DOHH2 (cell line): Measurements from ENCODE around the gene ZCWPW1.

Source experiments
- H3F3A ChIP-seq: fragments of 200-600 bp; sonication (generic), shearing (Covaris generic); 2 replicates; pipeline ENCODE4 v1.6.0; 2016; ENCODE audit warnings: antibody characterized with exemption, mild to moderate bottlenecking; ENCODE audit not compliant: control insufficient read depth, insufficient read depth
- H3K27ac ChIP-seq: fragments of 200-600 bp; sonication (generic); 2 replicates; pipeline ENCODE4 v1.5.1; 2014; ENCODE audit warnings: low read depth, mild to moderate bottlenecking, low read length, moderate library complexity
- H3K27me3 ChIP-seq: fragments of 200-600 bp; sonication (generic); 2 replicates; pipeline ENCODE4 v1.6.1; 2014; ENCODE audit warnings: mild to moderate bottlenecking, low read length, mixed read lengths; ENCODE audit not compliant: control insufficient read depth
- H3K36me3 ChIP-seq: fragments of 200-600 bp; sonication (generic); 2 replicates; pipeline ENCODE4 v1.6.1; 2014; ENCODE audit warnings: mild to moderate bottlenecking, low read length, moderate library complexity, mixed read lengths; ENCODE audit not compliant: control insufficient read depth
- H3K4me1 ChIP-seq: fragments of 200-600 bp; sonication (generic); 2 replicates; pipeline ENCODE4 v1.6.1; 2014; ENCODE audit warnings: mild to moderate bottlenecking, low read length, mixed read lengths; ENCODE audit not compliant: control insufficient read depth
- H3K4me2 ChIP-seq: fragments of 200-600 bp; sonication (generic); 2 replicates; pipeline ENCODE4 v1.6.0; 2014; ENCODE audit warnings: mild to moderate bottlenecking, low read length, moderate library complexity
- H3K4me3 ChIP-seq: fragments of 200-600 bp; sonication (generic); 2 replicates; pipeline ENCODE4 v1.5.1; 2014; ENCODE audit warnings: mild to moderate bottlenecking, low read length, mixed read lengths
- H3K79me2 ChIP-seq: fragments of 200-600 bp; sonication (generic); 2 replicates; pipeline ENCODE4 v1.6.1; 2014; ENCODE audit warnings: mild to moderate bottlenecking, low read length, mixed read lengths; ENCODE audit not compliant: control insufficient read depth
- H3K9me2 ChIP-seq: fragments of 200-600 bp; sonication (generic); replicated peaks from 2 replicates; pipeline ENCODE4 v1.6.1; 2014; ENCODE audit warnings: mild to moderate bottlenecking, low read length, mixed read lengths; ENCODE audit not compliant: control insufficient read depth
- H3K9me3 ChIP-seq: fragments of 200-600 bp; sonication (generic); 2 replicates; pipeline ENCODE4 v1.6.1; 2014; ENCODE audit warnings: antibody characterized with exemption, low read length, mixed read lengths; ENCODE audit not compliant: control insufficient read depth, insufficient read depth
- H4K20me1 ChIP-seq: fragments of 200-600 bp; sonication (generic); 2 replicates; pipeline ENCODE4 v1.6.0; 2014; ENCODE audit warnings: low read depth, mild to moderate bottlenecking, antibody characterized with exemption, low read length, moderate library complexity; ENCODE audit not compliant: control insufficient read depth, insufficient read depth
- CTCF ChIP-seq: fragments of 200-600 bp; sonication (generic); IDR thresholded peaks from one replicate; pipeline ENCODE4 v1.5.1; 2014; ENCODE audit warnings: antibody characterized with exemption, mild to moderate bottlenecking, low read depth, low read length; ENCODE audit not compliant: poor library complexity, severe bottlenecking
- EZH2phosphoT487 ChIP-seq: fragments of 200-600 bp; sonication (generic); IDR thresholded peaks from 2 replicates; pipeline ENCODE4 v1.6.1; 2017; ENCODE audit warnings: borderline replicate concordance, mild to moderate bottlenecking, antibody characterized with exemption, low read length, moderate library complexity, mixed read lengths

ZCWPW1 gene

GRCh38 chr7:100434297-100435144 lies 6.0 kb upstream of the ZCWPW1 start:
- Histone ChIP-seq H3K36me3 (peaks cover 64% of the 10 kb centered on the region), H4K20me1 (peaks cover 11% of the 10 kb centered on the region; the same call in 1 of the 2 replicates), H3K27ac (peak overlapping the region; percentile 80), H3K27me3 (no peaks in the 10 kb centered on the region), H3K9me2 (no peaks in the 10 kb centered on the region), H3K9me3 (no peaks in the 10 kb centered on the region), H3K4me3 (peak overlapping the region; percentile 77), H3K4me2 (peak overlapping the region; percentile 83), H3F3A (peaks cover 55% of the 10 kb centered on the region), H3K79me2 (peaks cover 69% of the 10 kb centered on the region), H3K4me1 (peaks cover 60% of the 10 kb centered on the region)
- TF ChIP-seq CTCF (no peak), EZH2phosphoT487 (no peak)

DNA sequence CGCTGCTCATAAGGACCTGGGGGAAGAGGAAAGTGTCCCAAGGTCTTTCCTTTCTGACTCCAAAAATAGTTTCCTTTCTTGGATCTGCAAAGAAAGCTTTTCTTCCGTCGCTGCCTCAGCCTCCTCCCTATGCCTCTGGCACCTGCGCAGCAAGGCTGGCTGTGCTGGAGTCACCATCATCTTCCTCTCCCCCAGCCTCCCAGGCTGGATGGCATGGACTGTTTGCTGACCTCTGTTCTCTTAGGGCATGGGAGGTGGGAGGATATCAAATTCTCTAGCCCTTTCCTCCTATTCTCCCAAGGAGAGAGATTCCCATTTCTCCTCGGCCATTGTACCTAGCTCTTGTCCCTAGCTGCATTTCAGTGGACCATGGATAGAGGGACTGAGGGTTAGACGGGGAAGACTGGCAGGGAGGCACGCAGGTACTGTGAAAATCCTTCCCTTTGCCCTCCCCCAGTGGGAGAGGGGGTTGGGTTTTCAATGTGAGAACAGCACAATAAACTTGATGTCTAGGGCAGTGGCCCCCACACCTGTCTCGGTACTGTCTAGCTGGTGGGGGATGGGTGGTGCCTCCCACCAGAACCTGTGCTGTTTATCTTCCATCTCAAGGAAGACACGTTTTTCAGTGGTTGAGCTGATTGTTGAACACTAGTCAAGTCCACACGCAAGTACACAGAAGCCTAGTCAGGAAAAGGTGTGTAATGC lies 5.2 kb upstream of the ZCWPW1 start:
- Histone ChIP-seq H3K4me3 (peak overlapping the region; percentile 77), H3K27me3 (no peaks in the 10 kb centered on the region), H3F3A (peaks cover 55% of the 10 kb centered on the region), H3K36me3 (peaks cover 64% of the 10 kb centered on the region), H3K27ac (peak overlapping the region; percentile 80), H3K9me2 (no peaks in the 10 kb centered on the region), H3K79me2 (peaks cover 69% of the 10 kb centered on the region), H3K4me2 (peak overlapping the region; percentile 83), H3K9me3 (no peaks in the 10 kb centered on the region), H3K4me1 (peaks cover 60% of the 10 kb centered on the region), H4K20me1 (peaks cover 11% of the 10 kb centered on the region; the same call in 1 of the 2 replicates)
- no peak for TF ChIP-seq CTCF
- no peak for TF ChIP-seq EZH2phosphoT487

DNA sequence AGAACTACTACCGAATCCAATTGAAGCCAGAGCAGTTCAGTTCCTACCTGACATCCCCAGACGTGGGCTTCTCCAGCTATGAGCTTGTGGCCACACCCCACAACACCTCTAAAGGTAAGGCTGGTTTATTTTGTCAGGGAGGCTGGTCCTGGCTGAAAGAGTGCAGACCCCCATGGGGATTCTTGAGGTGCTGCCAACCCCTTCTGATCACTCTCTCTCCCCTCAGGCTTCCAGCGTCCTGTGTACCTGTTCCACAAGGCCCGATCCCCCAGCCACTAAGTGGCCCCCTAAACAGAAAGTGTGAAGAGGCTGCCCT lies 4.7 kb upstream of the ZCWPW1 start:
- Histone ChIP-seq H3K4me2 (peak overlapping the region; percentile 83), H3K79me2 (peaks cover 69% of the 10 kb centered on the region), H3K27ac (peak overlapping the region; percentile 80), H3K9me3 (no peaks in the 10 kb centered on the region), H3K4me3 (peak overlapping the region; percentile 77; the same call in 1 of the 2 replicates), H3K36me3 (peaks cover 64% of the 10 kb centered on the region), H3K27me3 (no peaks in the 10 kb centered on the region), H3K4me1 (peaks cover 60% of the 10 kb centered on the region), H3F3A (peaks cover 52% of the 10 kb centered on the region), H3K9me2 (no peaks in the 10 kb centered on the region), H4K20me1 (peaks cover 11% of the 10 kb centered on the region; the same call in 1 of the 2 replicates)
- TF ChIP-seq EZH2phosphoT487, result no peak
- TF ChIP-seq CTCF, result no peak
